Stimulated activated CD8-positive, alpha-beta memory T cell treated with anti-CD3 and anti-CD28 coated beads, Interleukin-4, amount 100 ng/mL, for 48 hours (primary cell): ENCODE measurements around the gene TCHHL1.
A peak's percentile ranks its signal among the peaks of the same experiment; 100 is the strongest.

Experiments used
- DNase-seq: peaks from one replicate; pipeline ENCODE4 v3.0.0-alpha.2; 2020

Gene TCHHL1

DNA sequence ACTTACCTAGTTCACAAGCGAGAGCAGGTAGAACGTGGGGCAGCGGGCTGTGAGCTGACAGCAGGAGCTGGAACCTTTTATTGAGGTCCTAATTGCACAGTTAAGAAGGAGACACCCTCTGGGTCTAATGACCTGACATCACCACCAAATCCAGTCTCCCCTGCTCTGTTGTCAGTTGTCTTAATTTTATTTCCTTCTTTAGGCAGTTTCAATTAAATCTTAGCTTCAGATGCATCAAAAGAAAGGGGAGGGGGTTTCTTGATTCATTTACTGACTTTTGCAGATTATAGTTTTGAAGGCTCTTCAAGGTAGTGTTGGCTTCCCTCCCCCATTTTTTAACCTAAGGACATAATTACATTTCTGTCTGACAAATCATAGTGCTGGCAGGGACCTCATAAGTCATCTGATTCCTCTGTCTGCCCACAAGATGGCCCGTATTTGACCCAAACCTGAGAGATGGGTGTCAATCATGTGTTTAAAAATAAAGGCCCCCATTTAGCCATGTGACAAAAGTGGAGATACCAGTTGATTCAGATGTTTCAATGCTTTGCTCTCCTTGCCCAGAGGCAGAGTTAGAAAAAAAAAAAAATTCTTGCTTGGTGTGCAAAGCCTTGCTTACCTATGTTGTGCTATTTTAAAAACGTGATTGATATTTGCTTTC, at the start of gene TCHHL1:
TSS of gene TCHHL1 (minus strand) at position 51 of the 661 bp plus-strand sequence. CDS start 921 bp downstream, outside the sequence.
- DNase-seq, result no peak

DNA sequence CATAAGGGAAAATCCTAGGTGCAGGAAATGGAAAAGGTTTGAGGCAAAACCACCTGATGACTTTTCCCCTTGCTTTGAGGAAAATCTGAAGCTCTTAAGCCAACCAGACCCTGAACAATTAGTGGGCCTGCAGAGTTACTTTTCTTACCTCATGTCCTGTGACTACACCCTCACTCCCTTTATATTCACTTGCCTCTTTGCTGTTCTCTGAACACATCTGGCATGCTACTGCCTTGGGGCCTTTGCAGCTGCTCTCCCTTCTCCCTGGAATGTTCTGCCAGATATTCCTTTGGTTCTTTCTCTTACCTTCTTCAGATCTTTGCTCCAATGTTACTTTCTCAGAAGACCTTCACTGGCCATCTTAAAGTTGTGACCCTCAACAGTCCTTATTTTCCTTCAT, 48.4 kb upstream of the TCHHL1 start:
- DNase-seq, result no peak

DNA sequence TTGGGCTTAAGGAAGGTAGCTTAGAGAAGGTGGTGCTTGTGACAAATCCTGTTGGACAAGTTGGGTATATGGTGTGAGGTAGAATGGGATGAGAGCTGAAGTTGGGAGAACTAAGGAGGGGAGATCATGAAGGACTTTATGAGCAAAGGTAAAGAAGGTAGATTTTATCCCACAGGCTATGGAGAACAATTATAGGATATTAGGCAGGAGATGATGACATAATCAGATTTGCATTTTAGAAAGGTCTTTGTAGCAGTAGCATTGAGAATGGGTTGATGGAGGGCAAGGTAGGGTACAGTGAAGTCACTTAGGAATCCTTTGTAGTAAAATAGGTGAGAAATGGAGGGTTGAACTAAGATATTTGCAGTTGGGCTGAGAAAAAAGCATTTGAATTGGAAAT, 41.3 kb upstream of the TCHHL1 start:
- DNase-seq, result no peak

DNA sequence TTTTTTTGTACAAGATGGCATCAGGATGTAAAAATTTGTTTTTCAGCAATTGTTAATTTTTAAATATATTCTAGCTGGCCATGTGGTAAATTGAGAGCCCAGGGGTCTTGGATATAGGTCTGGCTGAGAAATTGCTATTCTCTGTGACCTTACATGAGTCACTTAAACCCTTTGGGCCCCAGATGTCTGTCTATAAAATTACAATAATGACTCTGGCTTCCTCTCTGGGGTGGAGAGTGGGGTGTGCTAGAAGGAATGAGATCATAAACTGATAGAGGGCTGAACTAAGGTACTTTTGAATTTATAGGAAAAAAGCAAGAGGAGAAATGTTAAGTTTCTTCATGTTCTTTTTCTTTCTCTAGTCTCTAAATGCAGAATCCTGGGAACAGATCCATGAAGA, 38.8 kb upstream of the TCHHL1 start:
- no peak for DNase-seq

DNA sequence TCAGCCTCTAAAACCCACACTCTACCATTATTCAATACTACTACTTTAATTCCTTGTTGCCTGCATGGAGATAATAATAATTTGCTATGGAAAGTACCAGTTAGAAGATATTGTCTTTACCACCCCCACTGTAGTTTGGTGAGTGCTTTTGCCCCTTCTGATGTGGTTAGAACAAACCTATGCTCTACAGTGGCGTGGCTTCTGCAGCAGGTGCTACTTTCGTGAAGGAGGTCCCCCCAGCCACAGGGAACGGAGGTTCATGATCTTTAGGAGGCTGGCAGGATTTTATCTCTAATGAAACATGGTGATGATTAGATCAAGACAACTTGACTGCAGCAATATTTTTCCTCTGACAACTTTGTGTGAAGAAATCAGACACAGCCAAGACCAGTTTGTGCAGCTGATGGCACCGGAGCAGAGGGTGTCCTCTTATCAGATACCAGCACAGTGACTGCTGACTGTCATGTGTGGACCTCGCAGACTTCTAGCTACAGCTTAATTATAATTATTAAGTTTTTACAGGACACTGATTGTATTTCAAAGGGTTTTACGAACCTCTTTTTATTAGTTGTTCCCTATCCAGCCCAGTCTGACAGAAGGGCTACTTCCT, 37.1 kb upstream of the TCHHL1 start:
- no peak for DNase-seq

DNA sequence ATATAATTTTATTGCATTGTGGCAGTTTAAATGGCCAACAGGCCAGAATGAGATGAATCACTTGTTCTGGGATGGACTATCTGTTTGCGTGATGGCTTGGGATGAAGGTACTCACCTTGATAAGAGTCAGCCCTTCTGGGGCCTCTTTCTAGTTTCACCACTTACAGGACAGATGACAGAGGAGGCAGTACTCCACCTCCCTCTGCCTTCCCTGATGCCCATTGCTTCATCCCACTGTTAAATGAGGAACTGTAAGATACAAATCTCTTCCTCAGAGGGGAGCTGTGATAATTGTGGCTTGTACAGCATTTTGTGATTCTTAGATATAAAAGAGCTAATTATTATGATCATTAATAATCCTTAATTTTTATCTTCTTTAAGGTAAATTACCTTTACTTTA, 30.1 kb upstream of the TCHHL1 start:
- no peak for DNase-seq

DNA sequence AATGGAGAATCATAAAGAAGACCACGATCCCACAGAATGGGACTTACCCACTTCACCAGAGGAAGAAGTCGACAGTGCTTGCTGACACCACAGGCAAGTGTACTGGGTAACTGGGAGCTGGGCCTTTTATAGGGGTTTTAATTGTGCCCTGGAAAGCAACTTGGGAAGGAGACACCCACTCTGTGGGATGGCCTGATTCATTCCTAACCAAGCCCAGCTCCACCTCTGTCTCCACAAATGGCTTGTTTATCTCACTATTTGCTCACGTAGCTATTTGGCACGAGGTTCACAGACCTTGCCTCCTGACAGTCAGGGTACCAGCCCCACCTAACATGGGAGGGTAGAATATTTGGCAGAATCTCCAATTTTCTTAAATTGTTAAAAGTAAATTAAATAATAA, 26.5 kb upstream of the TCHHL1 start, which contains the start of gene TCHH:
TSS of gene TCHH (minus strand) at position 101 of the 400 bp plus-strand sequence. CDS start 1,364 bp downstream, outside the sequence.
- DNase-seq, result no peak

DNA sequence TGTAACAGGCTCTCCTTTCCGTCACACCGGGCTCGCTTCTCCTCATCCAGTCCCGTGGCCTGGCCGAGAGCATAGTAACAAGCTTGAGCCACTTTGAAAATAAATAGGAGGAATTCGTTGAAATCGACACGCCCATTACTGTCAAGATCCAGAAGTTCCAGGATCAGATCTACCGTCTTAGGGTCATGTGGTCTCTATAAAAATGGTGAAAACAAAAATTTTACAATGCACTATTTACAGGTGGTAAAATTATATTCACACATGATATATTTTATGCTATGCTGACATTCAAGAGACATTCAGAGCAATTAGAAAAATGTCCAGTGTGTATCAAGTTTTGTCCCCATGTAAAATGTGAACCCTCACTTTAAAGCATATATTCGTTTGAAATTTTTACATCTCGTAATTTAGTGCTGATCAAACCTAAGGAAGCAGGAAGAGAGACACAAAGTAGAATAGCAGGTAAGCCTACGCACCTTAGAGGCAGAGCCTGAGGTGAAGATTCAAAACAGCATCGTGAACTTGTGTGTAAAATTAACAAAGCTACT, 24.1 kb upstream of the TCHHL1 start:
- no peak for DNase-seq

DNA sequence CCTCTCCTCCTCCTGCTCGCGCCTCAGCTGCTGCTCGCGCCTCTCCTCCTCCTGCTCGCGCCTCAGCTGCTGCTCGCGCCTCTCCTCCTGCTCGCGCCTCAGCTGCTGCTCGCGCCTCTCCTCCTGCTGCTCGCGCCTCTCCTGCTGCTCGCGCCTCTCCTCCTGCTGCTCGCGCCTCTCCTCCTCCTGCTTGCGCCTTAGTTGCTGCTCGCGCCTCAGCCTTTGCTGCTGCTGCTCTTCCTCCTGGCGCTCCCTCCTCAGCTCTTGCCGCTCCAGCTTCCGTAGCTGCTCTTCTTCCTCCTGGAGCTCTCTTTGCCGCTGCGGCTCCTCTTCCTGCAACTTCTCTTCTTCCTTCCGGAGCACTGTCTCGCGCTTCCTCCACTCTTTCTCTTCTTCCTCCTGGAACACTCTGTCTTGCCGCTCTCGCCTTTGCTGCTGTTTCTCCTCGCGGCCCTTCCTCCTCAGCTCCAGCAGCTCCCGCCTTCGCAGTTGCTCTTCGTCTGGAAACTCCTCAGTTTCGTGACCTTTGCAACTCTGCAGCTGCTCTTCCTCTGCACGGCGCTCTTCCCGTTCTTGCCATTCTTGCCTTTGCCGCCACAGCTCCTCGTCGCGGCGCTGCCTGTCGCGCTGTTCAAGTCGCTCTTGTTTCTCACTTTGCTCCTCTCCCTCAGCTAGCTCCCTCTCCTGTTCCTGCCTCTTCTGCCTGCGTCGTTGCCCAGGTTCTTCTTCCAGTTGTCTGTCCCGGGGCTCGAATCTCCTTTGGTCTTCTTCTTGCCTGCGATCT, 23.4 kb upstream of the TCHHL1 start:
- DNase-seq, result peak; percentile 28

DNA sequence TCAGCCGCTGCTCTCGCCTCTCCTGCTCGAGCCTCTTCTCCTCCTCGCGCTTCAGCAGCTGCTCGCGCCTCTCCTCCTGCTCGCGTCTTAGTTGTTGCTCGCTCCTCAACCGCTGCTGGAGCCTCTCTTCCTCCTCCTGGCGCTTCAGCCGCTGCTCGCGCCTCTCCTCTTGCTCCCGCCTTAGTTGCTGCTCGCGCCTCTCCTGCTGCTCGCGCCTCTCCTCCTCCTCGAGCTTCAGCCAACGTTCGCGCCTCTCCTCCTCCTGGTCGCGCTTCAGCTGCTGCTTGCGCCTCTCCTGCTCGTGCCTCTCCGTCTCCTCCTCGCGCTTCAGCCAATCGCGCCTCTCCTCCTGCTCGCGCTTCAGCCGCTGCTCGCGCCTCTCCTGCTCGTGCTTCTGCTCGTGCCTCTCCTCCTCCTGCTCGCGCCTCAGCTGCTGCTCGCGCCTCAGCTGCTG, 22.7 kb upstream of the TCHHL1 start:
- DNase-seq, result peak; percentile 43

DNA sequence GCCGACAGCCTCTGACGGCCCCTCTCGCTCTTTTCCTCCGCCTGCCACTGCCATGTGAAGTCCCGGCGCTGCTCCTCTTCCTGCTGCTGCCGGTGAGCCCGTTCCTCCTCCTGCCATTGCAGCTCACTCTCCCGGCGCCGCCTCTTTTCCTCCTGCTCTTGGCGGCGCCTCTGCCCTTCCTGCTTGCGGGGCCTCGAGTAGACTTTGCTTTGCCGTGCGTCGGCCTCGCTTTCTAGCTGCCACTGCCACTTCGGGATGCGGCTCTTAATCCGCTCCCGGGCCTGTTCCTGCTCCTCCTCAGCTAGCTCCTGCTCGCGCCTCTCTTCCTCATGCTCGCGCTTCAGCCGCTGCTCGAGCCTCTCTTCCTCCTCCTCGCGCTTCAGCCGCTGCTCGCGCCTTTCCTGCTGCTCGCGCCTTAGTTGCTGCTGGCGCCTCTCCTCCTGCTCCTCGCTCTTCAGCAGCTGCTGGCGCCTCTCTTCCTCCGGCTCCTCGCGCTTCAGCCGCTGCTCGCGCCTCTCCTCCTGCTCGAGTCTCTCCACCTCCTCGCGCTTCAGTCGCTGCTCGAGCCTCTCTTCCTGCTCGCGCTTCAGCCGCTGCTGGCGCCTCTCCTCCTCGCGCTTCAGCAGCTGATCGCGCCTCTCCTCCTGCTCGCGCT, 22.1 kb upstream of the TCHHL1 start:
- peak; percentile 50 for DNase-seq

DNA sequence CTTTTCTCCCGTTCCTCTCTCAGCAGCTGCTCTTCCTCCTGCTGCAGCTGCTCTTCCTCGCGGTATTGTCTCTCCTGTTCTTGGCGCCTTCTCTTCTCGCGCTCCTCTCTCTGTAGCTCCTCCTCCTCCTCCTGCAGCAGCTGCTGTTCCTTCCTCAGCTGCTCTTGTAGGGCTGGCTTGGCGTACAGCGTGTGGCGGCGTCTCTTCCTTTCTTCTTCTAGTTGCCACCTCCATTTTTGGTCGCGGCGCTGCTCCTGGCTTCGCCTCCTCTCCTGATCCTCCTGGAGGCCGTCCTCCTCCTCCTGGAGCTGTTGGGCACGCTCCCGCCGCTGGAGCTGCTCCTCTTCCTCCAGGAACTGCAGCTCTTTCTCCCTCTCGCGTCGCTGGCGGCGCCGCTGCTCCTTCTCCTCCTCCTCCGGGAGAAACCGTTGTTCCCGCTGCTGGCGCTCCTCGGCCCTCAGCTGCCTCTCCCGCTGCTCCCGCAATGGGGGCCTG, 21.5 kb upstream of the TCHHL1 start:
- peak; percentile 48 for DNase-seq

DNA sequence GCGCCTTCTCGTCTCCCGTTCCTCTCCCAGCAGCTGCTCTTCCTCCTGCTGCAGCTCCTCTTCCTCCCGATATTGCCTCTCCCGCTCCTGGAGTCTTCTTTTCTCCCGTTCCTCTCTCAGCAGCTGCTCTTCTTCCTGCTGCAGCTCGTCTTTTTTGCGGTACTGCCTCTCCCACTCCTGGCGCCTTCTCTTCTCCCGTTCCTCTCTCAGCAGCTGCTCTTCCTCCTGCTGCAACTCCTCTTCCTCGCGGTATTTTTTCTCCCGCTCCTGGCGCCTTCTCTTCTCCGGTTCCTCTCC, 21.1 kb upstream of the TCHHL1 start:
- DNase-seq, result no peak

DNA sequence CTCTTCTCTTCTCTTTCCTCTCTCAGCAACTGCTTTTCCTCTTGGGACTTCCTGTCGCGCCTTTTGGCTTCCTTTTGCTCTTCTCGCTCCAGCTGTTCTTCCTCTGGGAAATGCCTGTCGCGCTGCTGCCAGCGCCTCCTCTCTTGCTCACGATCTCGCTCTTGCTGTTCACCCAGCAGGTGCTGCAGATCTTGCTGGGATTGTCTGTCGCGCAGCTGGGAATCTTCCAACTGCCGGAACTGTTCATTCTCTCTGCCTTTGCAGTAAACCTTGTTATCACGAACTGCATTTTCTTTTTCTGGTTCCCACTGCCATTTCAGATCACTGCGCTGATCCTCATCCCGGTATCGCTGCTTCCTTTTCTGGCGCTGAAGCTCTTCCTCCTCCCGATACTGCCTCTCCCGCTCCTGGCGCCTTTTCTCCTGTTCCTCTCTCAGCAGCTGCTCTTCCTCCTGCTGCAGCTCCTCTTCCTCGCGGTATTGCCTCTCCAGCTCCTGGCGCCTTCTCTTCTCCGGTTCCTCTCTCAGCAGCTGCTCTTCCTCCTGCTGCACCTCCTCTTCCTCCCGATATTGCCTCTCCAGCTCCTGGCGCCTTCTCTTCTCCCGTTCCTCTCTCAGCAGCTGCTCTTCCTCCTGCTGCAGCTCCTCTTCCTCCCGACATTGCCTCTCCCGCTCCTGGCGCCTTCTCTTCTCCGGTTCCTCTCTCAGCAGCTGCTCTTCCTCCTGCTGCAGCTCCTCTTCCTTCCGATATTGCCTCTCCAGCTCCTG, 20.6 kb upstream of the TCHHL1 start:
- no peak for DNase-seq

DNA sequence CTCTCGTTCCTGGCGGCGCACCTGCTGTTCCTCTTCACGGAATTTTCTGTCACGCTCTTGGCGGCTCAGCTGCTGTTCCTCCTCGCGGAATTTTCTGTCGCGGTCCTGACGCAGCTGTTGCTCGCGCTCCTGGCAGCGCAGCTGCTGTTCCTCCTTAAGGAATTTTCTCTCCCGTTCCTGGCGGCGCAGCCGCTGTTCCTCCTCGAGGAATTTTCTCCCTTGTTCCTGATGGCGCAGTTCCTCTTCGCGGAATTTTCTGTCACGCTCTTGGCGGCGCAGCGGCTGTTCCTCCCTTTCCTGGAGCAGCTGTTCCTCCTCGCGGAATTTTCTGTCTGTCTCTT, 20.0 kb upstream of the TCHHL1 start:
- no peak for DNase-seq

DNA sequence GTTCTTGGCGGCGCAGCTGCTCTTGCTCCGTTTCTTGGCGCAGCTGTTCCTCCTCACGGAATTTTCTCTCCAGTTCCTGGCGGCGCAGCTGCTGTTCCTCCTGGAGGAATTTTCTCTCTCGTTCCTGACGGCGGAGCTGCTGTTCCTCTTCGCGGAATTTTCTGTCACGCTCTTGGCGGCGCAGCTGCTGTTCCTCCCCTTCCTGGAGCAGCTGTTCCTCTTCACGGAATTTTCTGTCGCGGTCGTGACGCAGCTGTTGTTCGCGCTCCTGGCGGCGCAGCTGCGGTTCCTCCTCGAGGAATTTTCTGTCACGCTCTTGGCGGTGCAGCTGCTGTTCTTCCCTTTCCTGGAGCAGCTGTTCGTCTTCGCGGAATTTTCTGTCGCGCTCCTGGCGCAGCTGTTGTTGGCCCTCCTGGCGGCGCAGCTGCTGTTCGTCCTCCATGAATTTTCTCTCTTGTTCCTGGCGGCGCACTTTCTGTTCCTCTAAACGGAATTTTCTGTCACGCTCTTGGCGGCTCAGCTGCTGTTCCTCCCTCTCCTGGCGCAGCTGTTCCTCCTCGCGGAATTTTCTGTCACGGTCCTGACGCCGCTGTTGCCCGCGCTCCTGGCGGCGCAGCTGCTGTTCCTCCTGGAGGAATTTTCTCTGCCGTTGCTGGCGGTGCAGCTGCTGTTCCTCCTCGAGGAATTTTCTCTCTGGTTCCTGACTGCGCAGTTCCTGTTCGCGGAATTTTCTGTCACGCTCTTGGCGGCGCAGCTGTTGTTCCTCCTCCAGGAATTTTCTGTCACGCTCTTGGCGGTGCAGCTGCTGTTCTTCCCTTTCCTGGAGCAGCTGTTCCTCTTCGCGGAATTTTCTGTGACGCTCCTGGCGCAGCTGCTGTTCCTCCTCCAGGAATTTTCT, 19.4 kb upstream of the TCHHL1 start:
- no peak for DNase-seq

DNA sequence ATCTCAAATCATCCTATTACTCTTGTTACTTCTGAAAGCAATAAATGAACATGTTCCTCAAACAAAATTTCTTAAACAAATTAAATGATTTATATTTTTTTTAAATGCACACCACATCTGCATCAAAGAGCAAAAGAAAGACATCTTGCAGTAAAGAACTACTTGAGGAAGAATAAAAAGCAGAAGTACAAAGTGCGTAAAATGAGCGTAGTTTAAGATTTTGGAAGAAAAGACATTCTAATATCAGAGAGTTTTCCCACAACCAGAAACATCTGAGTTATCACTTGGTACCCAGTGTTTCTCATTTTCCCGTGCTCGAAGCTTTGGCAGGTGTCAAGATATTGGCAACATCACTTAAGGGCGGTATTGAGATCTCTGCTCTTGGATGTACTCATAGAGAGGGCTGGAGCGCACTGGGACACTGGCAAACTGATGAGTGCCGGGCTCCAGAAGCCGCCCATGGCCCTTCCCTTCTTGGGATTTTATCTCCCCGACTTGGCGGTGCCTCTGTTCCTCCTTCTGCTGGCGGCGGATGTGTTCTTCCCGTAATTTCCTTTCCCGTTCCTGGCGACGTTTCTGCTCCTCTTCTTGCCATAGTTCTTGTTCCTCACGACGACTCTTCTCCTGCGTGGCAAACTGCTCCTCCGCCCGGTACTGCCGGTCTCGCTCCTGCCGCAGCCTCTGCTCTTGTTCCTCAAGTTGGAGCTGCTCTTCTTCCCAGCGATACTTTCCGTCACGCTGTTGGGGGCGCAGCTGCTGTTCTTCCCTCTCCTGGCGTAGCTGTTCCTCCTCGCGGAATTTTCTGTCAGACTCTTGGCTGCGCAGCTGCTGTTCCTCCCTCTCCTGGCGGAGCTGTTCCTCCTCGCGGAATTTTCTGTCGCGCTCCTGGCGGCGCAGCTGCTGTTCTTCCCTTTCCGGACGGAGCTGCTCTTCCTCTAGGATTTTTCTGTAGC, 18.4 kb upstream of the TCHHL1 start:
- DNase-seq, result no peak

DNA sequence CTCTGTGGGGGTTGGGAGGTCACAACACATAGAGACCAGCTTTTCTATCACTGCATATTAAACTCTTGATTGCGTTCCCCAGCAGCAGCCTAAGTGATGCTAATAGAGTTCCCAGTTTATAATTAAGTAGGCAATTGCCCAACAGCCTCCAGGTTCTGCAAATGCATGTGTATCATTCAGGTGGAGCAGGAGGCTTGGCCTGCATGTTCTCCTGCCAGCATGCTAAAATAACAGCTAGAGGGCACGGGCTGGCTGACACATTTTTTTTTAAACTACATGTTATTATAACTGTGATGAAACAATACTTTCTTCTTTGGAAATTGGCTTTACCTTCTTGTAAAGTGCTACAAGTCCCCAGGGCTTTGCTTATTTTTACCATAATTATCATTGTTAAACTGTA, 16.0 kb upstream of the TCHHL1 start:
- DNase-seq, result no peak

DNA sequence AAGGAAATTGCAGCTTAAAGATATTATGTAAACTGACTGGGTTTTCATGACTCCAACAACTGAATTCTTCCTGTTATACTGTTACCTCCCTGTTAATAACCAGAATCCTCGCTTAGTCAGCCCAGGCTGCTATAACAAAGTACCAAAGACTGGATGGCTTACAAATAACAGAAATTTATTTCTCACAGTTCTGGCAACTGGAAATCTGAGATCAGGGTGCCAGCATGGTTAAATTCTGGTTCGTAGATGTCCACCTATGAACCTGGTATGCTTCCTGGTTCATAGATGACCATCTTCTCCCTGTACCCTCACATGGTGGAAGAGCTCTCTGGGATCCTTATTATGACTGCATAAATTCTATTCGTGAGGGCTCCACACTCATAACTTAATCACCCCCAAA, 8.1 kb upstream of the TCHHL1 start:
- no peak for DNase-seq

DNA sequence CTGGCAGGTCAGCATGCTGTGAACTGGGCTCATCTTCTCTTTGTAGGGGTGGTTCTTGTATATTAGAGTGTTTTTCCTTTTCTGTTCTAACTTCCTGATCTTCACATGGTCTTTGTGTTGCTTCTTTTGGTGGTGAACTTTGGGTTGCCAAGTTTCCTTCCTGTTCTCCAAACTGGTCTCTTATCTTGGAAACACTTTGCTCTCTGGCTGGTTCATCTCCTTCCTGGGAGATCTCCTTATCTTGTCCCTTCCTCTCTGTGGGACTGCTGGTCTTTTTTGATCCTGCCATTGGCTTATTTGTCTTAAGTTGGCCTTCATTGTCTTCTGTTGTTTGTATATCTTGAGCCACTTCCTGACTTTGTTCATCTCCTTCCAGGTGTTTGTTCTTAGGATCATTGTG, 2.1 kb downstream of the TCHHL1 start:
- no peak for DNase-seq
